Cardiac fibroblast (primary cell): ENCODE data around the gene DNAH14.

Experiments used
- DNase-seq, 2 donors: peaks; one replicate each; pipeline versions ENCODE4 v3.0.0 to v3.0.0-alpha.2; 2010; ENCODE audit warnings: low read depth in 2 of 2
- H3K4me3 ChIP-seq, 2 donors: replicated peaks in 1 of 2; 1 replicate in 1 of 2; 2 replicates in 1 of 2; pipeline ENCODE4 v1.5.1; 2011; ENCODE audit warnings: low read depth in 2 of 2, low read length in 2 of 2, mild to moderate bottlenecking in 2 of 2, moderate library complexity in 1 of 2
- TF ChIP-seq, protein P1 (sequence below): IDR thresholded peaks from one replicate; pipeline ENCODE4 v1.5.1; 2011; ENCODE audit warnings: low read depth, mild to moderate bottlenecking, low read length, inconsistent platforms

The DNAH14 gene

DNA sequence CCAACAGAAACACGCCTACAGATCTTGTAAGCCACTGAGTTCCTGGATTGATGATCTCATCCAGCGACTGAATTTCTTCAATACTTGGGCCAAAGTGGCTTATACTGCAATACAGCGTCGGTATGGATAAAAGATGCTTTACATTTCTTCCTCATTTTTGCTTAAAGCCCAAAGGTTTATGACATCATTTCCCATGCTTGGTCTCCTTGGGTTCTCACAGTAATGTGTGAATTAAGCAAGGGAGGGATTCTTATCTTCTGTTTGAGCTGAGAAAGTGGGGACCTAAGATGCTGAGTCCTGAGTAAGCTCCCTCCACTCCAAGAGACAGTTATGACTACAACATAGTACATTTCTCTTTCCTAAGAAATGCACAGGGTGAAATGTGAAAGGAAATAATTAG lies 458.9 kb downstream of the DNAH14 start:
- TF ChIP-seq, protein P1, sequence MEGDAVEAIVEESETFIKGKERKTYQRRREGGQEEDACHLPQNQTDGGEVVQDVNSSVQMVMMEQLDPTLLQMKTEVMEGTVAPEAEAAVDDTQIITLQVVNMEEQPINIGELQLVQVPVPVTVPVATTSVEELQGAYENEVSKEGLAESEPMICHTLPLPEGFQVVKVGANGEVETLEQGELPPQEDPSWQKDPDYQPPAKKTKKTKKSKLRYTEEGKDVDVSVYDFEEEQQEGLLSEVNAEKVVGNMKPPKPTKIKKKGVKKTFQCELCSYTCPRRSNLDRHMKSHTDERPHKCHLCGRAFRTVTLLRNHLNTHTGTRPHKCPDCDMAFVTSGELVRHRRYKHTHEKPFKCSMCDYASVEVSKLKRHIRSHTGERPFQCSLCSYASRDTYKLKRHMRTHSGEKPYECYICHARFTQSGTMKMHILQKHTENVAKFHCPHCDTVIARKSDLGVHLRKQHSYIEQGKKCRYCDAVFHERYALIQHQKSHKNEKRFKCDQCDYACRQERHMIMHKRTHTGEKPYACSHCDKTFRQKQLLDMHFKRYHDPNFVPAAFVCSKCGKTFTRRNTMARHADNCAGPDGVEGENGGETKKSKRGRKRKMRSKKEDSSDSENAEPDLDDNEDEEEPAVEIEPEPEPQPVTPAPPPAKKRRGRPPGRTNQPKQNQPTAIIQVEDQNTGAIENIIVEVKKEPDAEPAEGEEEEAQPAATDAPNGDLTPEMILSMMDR: no peak
- DNase-seq: peak; percentile 29 to 30
- no peak overlapping the region for H3K4me3 ChIP-seq

- TF ChIP-seq, protein P1: no peak
Observed at GRCh38 chr1:225389843-225390242, 460.4 kb downstream of the DNAH14 start.

GRCh38 chr1:225396357-225396756 lies 466.9 kb downstream of the DNAH14 start:
- no peak for DNase-seq
- TF ChIP-seq, protein P1: no peak

More at GRCh38 chr1:225389843-225390242, 460.4 kb downstream of the DNAH14 start:
- DNase-seq: no peak
- H3K4me3 ChIP-seq: no peak overlapping the region

DNA sequence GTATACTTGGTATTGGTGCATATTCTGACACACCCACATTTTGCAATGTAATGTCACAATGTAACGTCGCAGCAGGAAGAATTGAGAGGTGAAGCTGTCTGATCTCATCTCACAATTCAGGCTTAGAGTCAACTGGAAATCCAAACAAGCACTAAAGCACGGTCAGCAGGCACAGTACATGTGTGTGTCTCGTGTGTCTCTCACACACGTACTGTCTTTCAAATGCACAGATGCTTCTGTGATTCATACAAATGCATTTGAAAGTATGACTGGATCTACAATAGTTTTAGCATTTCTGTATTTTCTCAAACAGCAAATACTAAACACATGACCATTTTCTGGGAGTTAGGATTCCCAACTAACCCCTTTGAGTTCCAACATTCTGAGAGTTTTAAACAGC lies 471.5 kb downstream of the DNAH14 start:
- no peak for DNase-seq
- TF ChIP-seq, protein P1: no peak
- no peak overlapping the region for H3K4me3 ChIP-seq

More at GRCh38 chr1:225396357-225396756, 466.9 kb downstream of the DNAH14 start:
- H3K4me3 ChIP-seq: no peak overlapping the region

DNA sequence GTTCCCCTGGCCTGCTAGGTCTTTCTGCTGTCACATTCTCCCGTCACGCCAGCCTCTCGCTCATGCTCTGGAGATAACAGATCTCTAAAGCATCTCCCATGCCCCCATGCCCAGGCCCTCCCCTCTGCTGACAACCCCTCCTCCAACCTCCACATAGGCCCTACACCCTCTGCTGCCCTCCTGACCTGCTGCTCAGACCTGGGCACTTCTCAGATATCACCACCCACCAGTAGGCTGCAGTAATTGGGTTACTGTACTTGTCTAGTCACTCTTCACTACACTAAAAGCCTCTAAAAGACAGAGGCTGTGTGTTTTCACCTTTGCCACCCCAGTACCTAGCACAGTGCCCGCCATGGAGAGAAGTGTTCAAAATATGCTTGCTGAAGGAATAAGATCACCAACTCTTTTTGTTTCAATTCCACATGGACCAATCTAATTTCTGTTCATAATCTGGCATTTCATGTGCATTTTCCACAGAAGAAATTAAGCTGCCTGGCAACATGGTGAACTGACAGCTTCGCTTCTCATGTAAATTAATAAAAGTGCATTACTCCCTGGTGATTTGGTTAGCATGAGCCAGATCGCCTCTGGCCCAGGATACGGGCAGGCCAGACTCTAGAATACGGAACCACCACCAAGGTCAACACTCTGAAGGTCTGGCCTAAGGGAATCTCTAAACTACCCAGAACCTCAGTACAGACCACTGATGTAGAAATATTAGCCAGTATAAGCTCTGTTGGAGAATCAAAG lies 477.7 kb downstream of the DNAH14 start:
- TF ChIP-seq, protein P1: no peak
- no peak for DNase-seq
- H3K4me3 ChIP-seq: no peak overlapping the region

GRCh38 chr1:225407755-225408154 lies 478.3 kb downstream of the DNAH14 start:
- no peak overlapping the region for H3K4me3 ChIP-seq
- TF ChIP-seq, protein P1: no peak
- no peak for DNase-seq
